GM12892 (cell line): ENCODE data around the gene UBFD1.

ENCODE experiments used
- POLR2A ChIP-seq: IDR thresholded peaks from 2 replicates; pipeline ENCODE4 v1.6.1; 2011; ENCODE audit warnings: low read depth, low read length, control low read depth
- POLR2AphosphoS5 ChIP-seq: IDR thresholded peaks from 2 replicates; pipeline ENCODE4 v1.6.1; 2011; ENCODE audit warnings: low read depth, low read length, control low read depth

DNA sequence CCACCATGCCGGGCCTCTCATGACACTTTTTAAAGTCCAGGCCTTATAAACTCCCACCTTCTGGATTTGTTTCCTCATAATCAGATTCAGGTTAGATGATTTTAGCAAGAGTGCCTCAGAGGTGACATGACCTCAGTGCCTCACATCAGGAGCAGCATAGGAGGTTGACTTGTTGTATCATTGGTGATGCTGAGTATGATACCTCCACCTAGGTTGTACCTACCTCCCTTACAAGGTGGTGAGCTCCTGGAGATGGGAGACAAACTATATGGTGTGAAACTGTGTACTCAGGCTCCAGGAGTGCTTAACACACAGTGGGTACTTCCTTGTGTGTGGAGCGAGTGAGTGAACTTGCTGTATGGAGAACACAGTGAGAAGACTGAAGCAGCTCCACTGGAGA is 20.0 kb downstream of the UBFD1 start:
- TF ChIP-seq POLR2AphosphoS5, result no peak
- no peak for TF ChIP-seq POLR2A
